ENCODE measurements around the gene ICAM1. TPM values are rescaled to one million over a fixed set of nuclear protein-coding genes. Genes with fewer than 3 reads are reported as not detected.

The ICAM1 gene
- total RNA-seq, 4 donors from 2014 or later: 5.0 to 10.5 (median 7.7) TPM

DNA sequence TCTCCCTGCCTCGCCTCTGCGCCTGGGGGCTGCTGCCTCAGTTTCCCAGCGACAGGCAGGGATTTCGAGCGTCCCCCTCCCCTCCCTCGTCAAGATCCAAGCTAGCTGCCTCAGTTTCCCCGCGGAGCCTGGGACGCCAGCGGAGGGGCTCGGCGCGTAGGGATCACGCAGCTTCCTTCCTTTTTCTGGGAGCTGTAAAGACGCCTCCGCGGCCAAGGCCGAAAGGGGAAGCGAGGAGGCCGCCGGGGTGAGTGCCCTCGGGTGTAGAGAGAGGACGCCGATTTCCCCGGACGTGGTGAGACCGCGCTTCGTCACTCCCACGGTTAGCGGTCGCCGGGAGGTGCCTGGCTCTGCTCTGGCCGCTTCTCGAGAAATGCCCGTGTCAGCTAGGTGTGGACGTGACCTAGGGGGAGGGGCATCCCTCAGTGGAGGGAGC is 722 bp upstream of the ICAM1 start:
- no peaks in the 10 kb centered on the region for H3K9me3 ChIP-seq
- H3K36me3 ChIP-seq: no peaks in the 10 kb centered on the region
- DNase-seq (peak in 1 of 2 donors; percentile 49), ATAC-seq (peak in 1 of 2 donors; percentile 42)
- no peak for TF ChIP-seq POLR2A (IDR thresholded peaks at IDR 0.05)
- TF ChIP-seq, protein P1, sequence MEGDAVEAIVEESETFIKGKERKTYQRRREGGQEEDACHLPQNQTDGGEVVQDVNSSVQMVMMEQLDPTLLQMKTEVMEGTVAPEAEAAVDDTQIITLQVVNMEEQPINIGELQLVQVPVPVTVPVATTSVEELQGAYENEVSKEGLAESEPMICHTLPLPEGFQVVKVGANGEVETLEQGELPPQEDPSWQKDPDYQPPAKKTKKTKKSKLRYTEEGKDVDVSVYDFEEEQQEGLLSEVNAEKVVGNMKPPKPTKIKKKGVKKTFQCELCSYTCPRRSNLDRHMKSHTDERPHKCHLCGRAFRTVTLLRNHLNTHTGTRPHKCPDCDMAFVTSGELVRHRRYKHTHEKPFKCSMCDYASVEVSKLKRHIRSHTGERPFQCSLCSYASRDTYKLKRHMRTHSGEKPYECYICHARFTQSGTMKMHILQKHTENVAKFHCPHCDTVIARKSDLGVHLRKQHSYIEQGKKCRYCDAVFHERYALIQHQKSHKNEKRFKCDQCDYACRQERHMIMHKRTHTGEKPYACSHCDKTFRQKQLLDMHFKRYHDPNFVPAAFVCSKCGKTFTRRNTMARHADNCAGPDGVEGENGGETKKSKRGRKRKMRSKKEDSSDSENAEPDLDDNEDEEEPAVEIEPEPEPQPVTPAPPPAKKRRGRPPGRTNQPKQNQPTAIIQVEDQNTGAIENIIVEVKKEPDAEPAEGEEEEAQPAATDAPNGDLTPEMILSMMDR (IDR thresholded peaks at IDR 0.05 in 4 of 5, conservative IDR thresholded peaks at IDR 0.05 in 1 of 5): no peak
- H3K27ac ChIP-seq: peak overlapping the region; percentile 75 to 84 (median 78)
- intact Hi-C loops (cut with DNase I; ENCODE audit: low total_unique reads) (loop anchor here (5.0 kb wide), 1 partner anchor 62 kb away; the partner anchor contains the start of gene RAVER1), in situ Hi-C loops (cut with MboI; ENCODE audit: low sequenced_read_pairs in 4 of 4) (no loop called here)
- H3K27me3 ChIP-seq: peaks cover 7 to 24% (median 18%) of the 10 kb centered on the region in 3 donors
- H3K4me3 ChIP-seq: peak overlapping the region; percentile 49 to 60 (median 56)
- H3K4me1 ChIP-seq: peaks cover 5 to 21% of the 10 kb centered on the region in 2 donors

DNA sequence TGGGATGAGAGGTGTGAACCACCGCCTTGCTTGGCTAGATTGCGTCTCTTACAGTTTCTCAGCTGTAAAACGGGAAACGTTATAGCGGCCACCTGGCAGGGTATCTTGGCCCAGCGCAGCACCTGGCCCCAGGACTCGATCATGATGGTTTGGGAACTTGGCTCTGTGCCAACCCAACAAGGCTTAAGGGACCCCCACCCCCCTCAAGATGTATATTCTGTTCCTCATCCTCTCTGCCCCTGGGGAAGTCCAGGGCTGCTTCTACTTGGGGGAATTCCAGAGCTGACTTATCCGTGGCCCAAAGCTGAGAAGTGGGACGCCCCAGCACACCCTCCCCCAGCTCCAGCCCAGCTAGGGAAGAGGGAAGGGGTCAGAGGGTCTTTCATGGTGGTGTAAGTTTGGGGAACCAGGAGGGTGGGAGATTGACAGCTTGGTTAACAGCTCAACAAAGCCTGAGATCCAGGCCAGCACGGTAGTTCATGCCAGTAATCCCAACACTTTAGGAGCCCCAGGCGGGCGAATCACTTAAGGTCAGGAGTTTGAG is 695 bp downstream of the ICAM1 start:
- H3K27ac ChIP-seq: peak overlapping the region; percentile 75 to 84 (median 78)
- no peaks in the 10 kb centered on the region for H3K9me3 ChIP-seq
- peaks cover 5 to 21% of the 10 kb centered on the region in 2 donors for H3K4me1 ChIP-seq
- in situ Hi-C loops (cut with MboI; ENCODE audit: low sequenced_read_pairs in 4 of 4) (no loop called here), intact Hi-C loops (cut with DNase I; ENCODE audit: low total_unique reads) (loop anchor here (5.0 kb wide), 1 partner anchor 61 kb away; the partner anchor contains the start of gene RAVER1)
- TF ChIP-seq, protein P1 (IDR thresholded peaks at IDR 0.05 in 4 of 5, conservative IDR thresholded peaks at IDR 0.05 in 1 of 5): no peak
- no peak for TF ChIP-seq POLR2A (IDR thresholded peaks at IDR 0.05)
- peak overlapping the region; percentile 49 to 60 (median 56) for H3K4me3 ChIP-seq
- DNase-seq: no peak
- ATAC-seq: peak in 1 of 2 donors; percentile 4
- H3K27me3 ChIP-seq: peaks cover 7 to 24% (median 18%) of the 10 kb centered on the region in 3 donors
- H3K36me3 ChIP-seq: no peaks in the 10 kb centered on the region

DNA sequence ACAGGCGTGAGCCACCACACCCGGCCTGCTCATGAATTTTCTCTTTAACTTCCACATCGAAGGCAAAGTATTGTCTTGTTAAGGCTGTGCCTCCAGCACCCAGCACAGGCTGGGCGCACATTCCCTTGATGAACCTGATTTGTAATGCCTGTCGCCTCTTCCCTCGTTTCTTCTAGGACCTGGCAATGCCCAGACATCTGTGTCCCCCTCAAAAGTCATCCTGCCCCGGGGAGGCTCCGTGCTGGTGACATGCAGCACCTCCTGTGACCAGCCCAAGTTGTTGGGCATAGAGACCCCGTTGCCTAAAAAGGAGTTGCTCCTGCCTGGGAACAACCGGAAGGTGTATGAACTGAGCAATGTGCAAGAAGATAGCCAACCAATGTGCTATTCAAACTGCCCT is 3.7 kb downstream of the ICAM1 start:
- Histone ChIP-seq H3K36me3 (no peaks in the 10 kb centered on the region), H3K27me3 (peaks cover 6 to 17% (median 16%) of the 10 kb centered on the region in 3 donors), H3K27ac (no peak overlapping the region), H3K4me3 (no peak overlapping the region), H3K9me3 (no peaks in the 10 kb centered on the region), H3K4me1 (peaks cover 5 to 20% of the 10 kb centered on the region in 2 donors)
- intact Hi-C loops (cut with DNase I; ENCODE audit: low total_unique reads) (loop anchor here (5.0 kb wide), 1 partner anchor 58 kb away; the partner anchor contains the start of gene RAVER1), in situ Hi-C loops (cut with MboI; ENCODE audit: low sequenced_read_pairs in 4 of 4) (no loop called here)
- TF ChIP-seq POLR2A (IDR thresholded peaks at IDR 0.05): no peak
- TF ChIP-seq, protein P1 (IDR thresholded peaks at IDR 0.05 in 4 of 5, conservative IDR thresholded peaks at IDR 0.05 in 1 of 5): no peak
- DNase-seq (no peak), ATAC-seq (no peak)

DNA sequence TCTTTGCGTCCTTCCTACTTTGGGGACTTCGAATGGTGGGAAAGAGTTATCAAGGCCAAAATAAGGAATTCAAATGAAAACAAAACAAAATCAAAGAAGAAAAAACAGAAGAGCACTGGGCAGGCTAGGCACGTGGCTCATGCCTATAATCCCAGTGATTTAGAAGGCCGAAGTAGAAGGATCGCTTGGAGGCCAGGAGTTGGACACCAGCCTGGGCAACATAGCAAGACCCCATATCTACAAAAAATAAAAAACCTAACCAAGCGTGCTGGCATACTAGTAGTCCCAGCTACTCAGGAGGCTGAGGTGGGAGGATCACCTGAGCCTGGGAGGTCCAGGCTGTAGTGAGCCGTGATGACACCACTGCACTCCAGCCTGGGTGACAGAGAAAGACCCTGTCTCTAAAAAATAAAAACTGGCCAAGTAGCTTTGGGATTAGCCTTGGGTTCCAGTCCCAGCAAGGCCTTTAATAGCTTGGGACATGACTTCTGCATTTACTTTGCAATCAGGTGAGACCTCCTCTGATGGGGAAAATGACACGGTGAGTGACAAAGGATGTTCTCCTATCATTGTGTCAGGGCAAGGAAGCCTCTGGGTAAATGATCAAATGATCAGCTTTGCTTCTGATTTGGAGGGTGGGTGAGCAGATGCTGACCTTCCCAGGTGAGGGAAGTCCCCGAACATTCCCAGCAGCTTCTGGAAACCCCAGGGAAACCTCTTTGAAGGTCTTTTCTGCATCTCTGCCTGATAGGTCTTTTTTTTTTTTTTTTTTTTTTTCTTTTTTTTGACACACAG is 7.1 kb downstream of the ICAM1 start:
- intact Hi-C loops (cut with DNase I; ENCODE audit: low total_unique reads) (no loop called here), in situ Hi-C loops (cut with MboI; ENCODE audit: low sequenced_read_pairs in 4 of 4) (no loop called here)
- no peaks in the 10 kb centered on the region for H3K9me3 ChIP-seq
- H3K27me3 ChIP-seq: no peaks in the 10 kb centered on the region
- no peak for TF ChIP-seq POLR2A (IDR thresholded peaks at IDR 0.05)
- TF ChIP-seq, protein P1 (IDR thresholded peaks at IDR 0.05 in 4 of 5, conservative IDR thresholded peaks at IDR 0.05 in 1 of 5): no peak
- no peak overlapping the region for H3K4me3 ChIP-seq
- no peak for DNase-seq
- no peaks in the 10 kb centered on the region for H3K4me1 ChIP-seq
- no peaks in the 10 kb centered on the region for H3K36me3 ChIP-seq
- no peak for ATAC-seq
- H3K27ac ChIP-seq: no peak overlapping the region
